HG03460 (cell line): ENCODE measurements around the gene GPX2.
A peak's percentile ranks its signal among the peaks of the same experiment; 100 is the strongest.

Source experiments
- ATAC-seq: cut with Tn5 transposase; IDR thresholded peaks from one replicate; pipeline ENCODE4 v1.9.1; 2021; ENCODE audit not compliant: unreplicated experiment

GPX2 gene

GRCh38 chr14:64940336-64940910 lies 2.1 kb downstream of the GPX2 start:
- no peak for ATAC-seq

GRCh38 chr14:64939817-64940190 lies 2.7 kb downstream of the GPX2 start:
- no peak for ATAC-seq

GRCh38 chr14:64938972-64939816 lies 3.4 kb downstream of the GPX2 start:
- ATAC-seq: no peak

- ATAC-seq: no peak
Observed at GRCh38 chr14:64937821-64938193, 4.7 kb downstream of the GPX2 start.

GRCh38 chr14:64937171-64937820 lies 5.2 kb downstream of the GPX2 start:
- no peak for ATAC-seq

- no peak for ATAC-seq
Observed at GRCh38 chr14:64935508-64935907, 7.0 kb downstream of the GPX2 start.

- no peak for ATAC-seq
Observed at GRCh38 chr14:64934338-64934929, 8.1 kb downstream of the GPX2 start.

GRCh38 chr14:64932231-64932630 lies 10.3 kb downstream of the GPX2 start:
- no peak for ATAC-seq

GRCh38 chr14:64931123-64931522 lies 11.4 kb downstream of the GPX2 start:
- no peak for ATAC-seq

- ATAC-seq: no peak
Observed at GRCh38 chr14:64930085-64930843, 12.3 kb downstream of the GPX2 start.

- ATAC-seq: no peak
Observed at GRCh38 chr14:64929014-64929359, 13.6 kb downstream of the GPX2 start.

- ATAC-seq: peak; percentile 87
Observed at GRCh38 chr14:64928239-64929013, 14.1 kb downstream of the GPX2 start.

GRCh38 chr14:64927031-64927430 lies 15.5 kb downstream of the GPX2 start:
- no peak for ATAC-seq

GRCh38 chr14:64926398-64926995 lies 16.0 kb downstream of the GPX2 start:
- ATAC-seq: no peak

GRCh38 chr14:64923015-64923414 lies 19.5 kb downstream of the GPX2 start:
- ATAC-seq: no peak

GRCh38 chr14:64920465-64920864 lies 22.1 kb downstream of the GPX2 start:
- ATAC-seq: no peak

GRCh38 chr14:64919618-64920017 lies 22.9 kb downstream of the GPX2 start:
- ATAC-seq: no peak

GRCh38 chr14:64919215-64919614 lies 23.3 kb downstream of the GPX2 start:
- no peak for ATAC-seq

- ATAC-seq: no peak
Observed at GRCh38 chr14:64918216-64918615, 24.3 kb downstream of the GPX2 start.

- no peak for ATAC-seq
Observed at GRCh38 chr14:64915797-64916196, 26.7 kb downstream of the GPX2 start.
